Sigmoid colon (tissue), 4 donors: ENCODE results near the gene RUNX1.

Experiments
- EP300 ChIP-seq, 4 donors: sonication (generic); formaldehyde crosslinking; IDR thresholded peaks; one replicate each; pipeline ENCODE4 v1.6.1; 2017; ENCODE audit warnings: antibody characterized with exemption in 4 of 4
- POLR2A ChIP-seq, 2 donors: fragments of 450-650 bp; IDR thresholded peaks; one replicate each; pipeline ENCODE4 v1.6.1; 2016; ENCODE audit warnings: antibody characterized with exemption in 2 of 2, mild to moderate bottlenecking in 2 of 2, moderate library complexity in 2 of 2
- POLR2AphosphoS5 ChIP-seq, 4 donors: sonication (generic); formaldehyde crosslinking; IDR thresholded peaks; one replicate each; pipeline ENCODE4 v1.6.1; 2017; ENCODE audit warnings: antibody characterized with exemption in 4 of 4
- TF ChIP-seq, protein P1 (sequence below), 4 experiments: fragments of 450-650 bp in 3 of 4; fragments of 200-600 bp in 1 of 4; IDR thresholded peaks; one replicate each; pipeline ENCODE4 v1.5.1; 2016 to 2019; ENCODE audit warnings: antibody characterized with exemption in 4 of 4, mild to moderate bottlenecking in 3 of 4, moderate library complexity in 2 of 4

DNA sequence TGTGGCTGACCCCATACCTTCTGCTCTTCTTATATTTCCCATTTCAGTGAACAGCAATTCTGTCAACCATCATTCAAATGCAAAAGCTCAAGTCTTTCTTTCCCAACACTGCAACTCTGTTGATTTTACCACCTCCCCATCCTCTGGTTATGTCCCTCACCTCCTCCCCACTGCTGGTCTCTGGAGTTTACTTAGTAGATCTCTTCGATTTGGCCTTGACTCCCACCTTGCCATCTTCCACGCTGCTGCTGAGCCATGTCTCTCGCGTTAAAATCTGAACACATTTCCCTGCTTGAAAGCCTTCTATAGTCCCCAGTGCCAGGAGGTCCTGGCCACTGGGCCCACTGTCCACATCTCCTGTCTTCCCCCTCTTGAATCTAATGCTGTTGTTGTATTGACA, 125.5 kb downstream of the RUNX1 start:
- TF ChIP-seq, protein P1, sequence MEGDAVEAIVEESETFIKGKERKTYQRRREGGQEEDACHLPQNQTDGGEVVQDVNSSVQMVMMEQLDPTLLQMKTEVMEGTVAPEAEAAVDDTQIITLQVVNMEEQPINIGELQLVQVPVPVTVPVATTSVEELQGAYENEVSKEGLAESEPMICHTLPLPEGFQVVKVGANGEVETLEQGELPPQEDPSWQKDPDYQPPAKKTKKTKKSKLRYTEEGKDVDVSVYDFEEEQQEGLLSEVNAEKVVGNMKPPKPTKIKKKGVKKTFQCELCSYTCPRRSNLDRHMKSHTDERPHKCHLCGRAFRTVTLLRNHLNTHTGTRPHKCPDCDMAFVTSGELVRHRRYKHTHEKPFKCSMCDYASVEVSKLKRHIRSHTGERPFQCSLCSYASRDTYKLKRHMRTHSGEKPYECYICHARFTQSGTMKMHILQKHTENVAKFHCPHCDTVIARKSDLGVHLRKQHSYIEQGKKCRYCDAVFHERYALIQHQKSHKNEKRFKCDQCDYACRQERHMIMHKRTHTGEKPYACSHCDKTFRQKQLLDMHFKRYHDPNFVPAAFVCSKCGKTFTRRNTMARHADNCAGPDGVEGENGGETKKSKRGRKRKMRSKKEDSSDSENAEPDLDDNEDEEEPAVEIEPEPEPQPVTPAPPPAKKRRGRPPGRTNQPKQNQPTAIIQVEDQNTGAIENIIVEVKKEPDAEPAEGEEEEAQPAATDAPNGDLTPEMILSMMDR (IDR thresholded peaks at IDR 0.05): no peak
- TF ChIP-seq EP300 (IDR thresholded peaks at IDR 0.05): no peak
- TF ChIP-seq POLR2A (IDR thresholded peaks at IDR 0.05): no peak
- TF ChIP-seq POLR2AphosphoS5 (IDR thresholded peaks at IDR 0.05): no peak
